Measurements from ENCODE around the gene OVCH1. TPM values are rescaled to one million over a fixed set of nuclear protein-coding genes. Genes with fewer than 3 reads are reported as not detected.

Gene OVCH1
- total and polyA plus RNA-seq, 10 of the 15 experiments (the other 5 are each of a cell fraction or from before 2014, with no cell fraction given): 0.15 TPM; not detected in 9

- no peak for TF ChIP-seq SMAD1 (IDR thresholded peaks at IDR 0.05; ENCODE audit: low read depth, partially characterized antibody)
- no peak for TF ChIP-seq IKZF2 (IDR thresholded peaks at IDR 0.05)
- no peak for TF ChIP-seq CREB1 (IDR thresholded peaks at IDR 0.05; ENCODE audit: low read depth)
- TF ChIP-seq YY1 (IDR thresholded peaks at IDR 0.05; ENCODE audit: low read depth, low read length): no peak
- no peak for TF ChIP-seq CBFB (IDR thresholded peaks at IDR 0.05; ENCODE audit: low read depth)
- no peak for TF ChIP-seq SMARCA5 (IDR thresholded peaks at IDR 0.05)
- TF ChIP-seq USF1 (IDR thresholded peaks at IDR 0.05; ENCODE audit: borderline replicate concordance, extremely low read length, insufficient read depth, low read depth, low read length): no peak
- no peak for TF ChIP-seq SMAD5 (IDR thresholded peaks at IDR 0.05; ENCODE audit: low read depth)
- no peak for TF ChIP-seq TCF3 (IDR thresholded peaks at IDR 0.05; ENCODE audit: borderline replicate concordance, insufficient read depth, low read depth, low read length)
- no peak for TF ChIP-seq EZH2 (IDR thresholded peaks at IDR 0.05; ENCODE audit: borderline replicate concordance, control insufficient read depth, low read depth, low read length)
- no peak for TF ChIP-seq USF2 (IDR thresholded peaks at IDR 0.05; ENCODE audit: borderline replicate concordance, low read depth, low read length)
- no peak for TF ChIP-seq FOXM1 (IDR thresholded peaks at IDR 0.05; ENCODE audit: low read depth, low read length)
- TF ChIP-seq HDAC2 (IDR thresholded peaks at IDR 0.05): no peak
- RAD21 ChIA-PET (ENCODE audit: unreplicated experiment): no interaction called here
- POLR2A ChIA-PET: no interaction called here
- Histone ChIP-seq H4K20me1 (ENCODE audit: control insufficient read depth, insufficient read depth) (no peaks in the 10 kb centered on the region), H3K27me3 (replicated peaks in 1 of 2; ENCODE audit: control insufficient read depth in 2 of 2, insufficient read depth in 2 of 2, low read length in 1 of 2) (no peaks in the 10 kb centered on the region), H3K4me2 (ENCODE audit: control insufficient read depth, insufficient read depth) (no peak overlapping the region), H3K9ac (ENCODE audit: control insufficient read depth, insufficient read depth, low read length) (no peak overlapping the region), H3K9me3 (replicated peaks; ENCODE audit: control insufficient read depth, insufficient read depth, low read length) (no peaks in the 10 kb centered on the region), H3K79me2 (ENCODE audit: control insufficient read depth, insufficient read depth, low read length) (no peaks in the 10 kb centered on the region), H3K4me3 (no peak overlapping the region), H3K36me3 (ENCODE audit: control insufficient read depth in 2 of 2, insufficient read depth in 2 of 2, low read length in 1 of 2) (no peaks in the 10 kb centered on the region), H3K4me1 (ENCODE audit: control insufficient read depth, insufficient read depth, low read length) (no peaks in the 10 kb centered on the region), H2AFZ (ENCODE audit: control insufficient read depth, low read depth, low read length) (no peak overlapping the region), H3K27ac (ENCODE audit: control insufficient read depth, insufficient read depth) (no peak overlapping the region)
- in situ Hi-C loops (cut with MboI) (no loop called here), intact Hi-C loops (cut with micrococcal nuclease; ENCODE audit: unreplicated experiment) (no loop called here)
- DNase-seq (ENCODE audit: low read depth, low spot score): no peak
- CTCF ChIA-PET: no interaction called here
- FAIRE-seq: no peak
- no TSS peak for BruUV-seq (replicated peaks)
- no peak for ATAC-seq
- SMC1A ChIA-PET (ENCODE audit: uncharacterized antibody, unreplicated experiment): interaction anchor here (1.1 to 1.9 kb wide), 3 partner anchors 8 to 13 kb away, joined by 3 to 4 read pairs (median 3); no protein-coding TSS in a partner anchor
These were observed 5.8 kb upstream of the OVCH1 start for GRCh38 chr12:29503283-29503682.

Data from GM12878 (cell line).